ENCODE data around the gene KIF1A.
"Not testable (repeated sequence)": the region's sequence is repeated elsewhere in the genome, so short reads cannot be mapped to it uniquely, and the experiment has no call there.

GRCh38 chr2:240695593-240695992 lies 124.4 kb downstream of the KIF1A start:
- TF ChIP-seq POLR2AphosphoS5 (IDR thresholded peaks at IDR 0.05; ENCODE audit: insufficient read depth, low read depth, low read length); CTCF (IDR thresholded peaks at IDR 0.05; ENCODE audit: extremely low read depth in 1 of 2, insufficient read depth in 1 of 2, low read depth in 1 of 2, low read length in 2 of 2): not testable (repeated sequence)

Data from endothelial cell of umbilical vein (primary cell).